Nucleus accumbens (tissue), 56 donors: Measurements from ENCODE around the gene STK32C.

Experiments
- DNase-seq, 56 donors: peaks; one replicate each; lab custom pipeline; 2025; lab: John Stamatoyannopoulos, UW

STK32C gene

DNA sequence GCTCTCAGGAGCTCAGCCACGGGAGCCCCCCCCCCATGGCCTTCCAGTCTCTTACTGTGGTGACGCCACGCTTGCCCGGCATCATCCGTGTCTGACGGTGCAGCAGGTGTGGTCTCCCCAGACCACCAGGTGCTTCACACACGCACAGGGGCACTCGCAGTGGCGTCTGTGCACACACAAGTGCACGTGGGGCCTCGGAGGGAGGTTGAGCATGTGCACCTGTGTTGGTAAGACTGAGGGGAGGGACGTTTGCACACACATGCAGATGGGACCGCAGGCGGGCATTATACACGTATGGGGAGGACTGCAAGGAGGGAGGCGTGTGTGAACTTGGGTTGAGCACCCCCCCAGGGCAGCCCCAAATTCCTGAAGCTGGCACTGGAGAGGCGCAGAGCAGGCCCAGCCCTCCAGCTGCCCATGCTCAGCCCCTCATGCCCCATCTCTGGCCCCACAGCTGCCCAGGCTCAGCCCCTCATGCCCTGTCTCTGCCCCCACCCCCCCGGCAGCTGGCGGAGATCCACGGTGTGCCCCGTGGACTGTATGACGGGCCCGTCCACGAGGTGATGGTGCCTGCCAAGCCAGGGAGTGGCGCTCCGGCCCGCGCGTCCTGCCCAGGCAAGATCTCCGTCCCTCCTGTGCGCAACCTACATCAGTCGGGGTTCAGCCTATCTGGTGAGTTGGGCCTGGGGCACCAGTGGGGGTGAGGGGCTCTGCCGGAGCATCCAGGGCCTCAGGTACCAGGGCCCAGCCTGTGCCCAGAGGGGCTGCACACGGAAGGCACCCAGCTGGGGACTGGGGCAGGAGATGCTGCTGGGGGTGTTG, 104.3 kb downstream of the STK32C start:
- no peak for DNase-seq

DNA sequence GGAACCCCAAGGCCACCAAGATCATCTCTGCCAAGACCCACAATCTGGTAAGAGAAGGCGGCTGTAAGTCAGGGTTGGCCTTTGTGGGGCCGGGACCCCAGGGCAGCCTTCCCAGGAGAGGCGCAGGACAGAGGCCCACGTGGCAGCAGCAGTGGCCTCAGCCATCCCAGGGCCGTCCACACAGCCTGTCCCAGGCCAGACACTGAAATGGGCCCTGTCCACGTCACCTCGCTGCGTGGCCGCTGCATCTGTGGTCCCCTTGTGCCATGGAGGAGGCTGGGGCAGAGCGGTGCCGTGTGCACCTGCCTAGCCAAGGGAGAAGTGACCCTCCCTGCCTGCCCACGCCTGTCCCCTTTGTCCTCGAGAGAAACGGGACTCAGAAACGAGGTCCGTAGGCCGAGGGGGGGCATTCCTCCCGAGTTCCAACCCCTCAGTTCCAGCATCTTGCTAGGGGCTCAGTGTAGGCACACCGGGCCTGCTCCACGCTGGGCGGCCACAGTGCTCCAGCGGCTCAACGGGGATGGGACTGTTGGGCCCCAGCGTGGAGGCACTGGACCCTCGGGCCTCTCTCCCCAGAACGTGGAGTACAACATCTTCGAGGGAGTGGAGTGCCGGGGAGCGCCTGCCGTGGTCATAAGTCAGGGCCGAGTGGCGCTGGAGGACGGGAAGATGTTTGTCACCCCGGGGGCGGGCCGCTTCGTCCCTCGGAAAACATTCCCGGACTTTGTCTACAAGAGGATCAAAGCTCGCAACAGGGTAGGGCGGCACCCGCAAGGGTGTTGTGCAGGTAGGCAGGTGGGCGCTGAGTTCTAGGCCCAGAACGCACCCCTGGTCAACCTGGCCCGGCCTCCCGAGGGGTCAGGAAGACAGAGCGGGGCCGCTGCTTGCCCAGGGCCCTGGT, 105.4 kb downstream of the STK32C start:
- DNase-seq = no peak

GRCh38 chr10:132201111-132201969, 106.4 kb downstream of the STK32C start:
- DNase-seq = no peak

DNA sequence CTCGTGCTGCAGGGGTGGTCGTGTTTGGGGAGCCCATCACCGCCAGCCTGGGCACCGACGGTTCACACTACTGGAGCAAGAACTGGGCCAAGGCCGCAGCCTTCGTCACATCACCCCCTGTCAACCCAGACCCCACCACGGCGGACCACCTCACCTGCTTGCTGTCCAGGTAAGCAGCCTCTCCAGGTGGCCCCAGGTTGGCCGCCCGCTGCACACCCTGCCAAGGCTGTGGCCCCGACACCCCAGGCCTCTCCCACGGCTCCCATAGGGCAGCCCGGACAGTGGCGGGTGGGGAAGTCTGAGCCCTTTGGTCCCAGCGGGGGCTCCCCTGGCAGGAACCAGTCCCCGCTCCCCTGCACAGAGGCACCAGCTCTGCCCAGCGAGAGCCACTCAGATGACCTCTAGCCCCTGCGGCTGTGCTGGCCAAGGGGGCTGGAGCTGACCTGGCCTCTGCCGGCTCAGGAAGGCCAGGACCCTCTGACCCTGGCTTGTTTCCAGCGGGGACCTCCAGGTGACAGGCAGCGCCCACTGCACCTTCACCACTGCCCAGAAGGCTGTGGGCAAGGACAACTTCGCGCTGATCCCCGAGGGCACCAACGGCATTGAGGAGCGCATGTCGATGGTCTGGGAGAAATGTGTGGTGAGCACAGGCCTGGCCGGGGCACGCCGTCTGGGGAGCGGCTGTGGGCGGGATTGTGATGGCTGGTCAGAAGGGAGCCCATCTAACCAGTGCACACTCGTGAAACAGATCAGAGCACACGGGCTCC, 107.2 kb downstream of the STK32C start:
- DNase-seq = no peak

- no peak for DNase-seq
These were observed 107.9 kb downstream of the STK32C start for GRCh38 chr10:132199854-132200311.

DNA sequence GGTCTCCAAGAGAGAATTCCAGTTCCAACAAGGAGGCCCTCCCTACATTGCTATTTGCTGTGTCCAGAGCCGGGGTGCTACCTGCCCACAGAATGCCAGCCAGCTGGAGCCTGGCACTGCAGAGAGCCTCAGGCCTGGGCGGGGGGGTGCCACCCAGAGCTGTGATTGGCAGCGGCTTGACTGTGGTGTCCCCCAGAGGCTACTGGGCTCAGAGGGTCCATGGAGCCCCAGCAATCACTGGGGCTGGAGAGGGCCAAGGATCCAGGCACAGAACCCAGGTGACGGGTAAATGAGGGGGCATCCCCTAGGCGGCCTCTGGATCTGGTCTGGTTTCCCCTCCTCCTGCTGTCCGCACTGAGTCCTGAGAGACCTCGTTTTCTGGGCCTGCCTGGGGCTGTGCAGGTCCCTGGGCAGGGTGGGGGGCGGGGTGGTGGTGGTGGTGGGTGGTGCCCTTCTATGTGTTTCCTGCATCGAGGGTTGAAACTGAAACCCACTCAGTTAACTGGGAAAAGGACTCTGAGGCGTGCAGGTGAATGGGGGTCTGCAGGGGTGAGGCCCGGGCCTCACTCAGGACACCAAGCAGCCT, 108.4 kb downstream of the STK32C start:
- DNase-seq = no peak

GRCh38 chr10:132198381-132199181, 109.2 kb downstream of the STK32C start:
- no peak for DNase-seq

GRCh38 chr10:132198068-132198370, 109.7 kb downstream of the STK32C start:
- no peak for DNase-seq

DNA sequence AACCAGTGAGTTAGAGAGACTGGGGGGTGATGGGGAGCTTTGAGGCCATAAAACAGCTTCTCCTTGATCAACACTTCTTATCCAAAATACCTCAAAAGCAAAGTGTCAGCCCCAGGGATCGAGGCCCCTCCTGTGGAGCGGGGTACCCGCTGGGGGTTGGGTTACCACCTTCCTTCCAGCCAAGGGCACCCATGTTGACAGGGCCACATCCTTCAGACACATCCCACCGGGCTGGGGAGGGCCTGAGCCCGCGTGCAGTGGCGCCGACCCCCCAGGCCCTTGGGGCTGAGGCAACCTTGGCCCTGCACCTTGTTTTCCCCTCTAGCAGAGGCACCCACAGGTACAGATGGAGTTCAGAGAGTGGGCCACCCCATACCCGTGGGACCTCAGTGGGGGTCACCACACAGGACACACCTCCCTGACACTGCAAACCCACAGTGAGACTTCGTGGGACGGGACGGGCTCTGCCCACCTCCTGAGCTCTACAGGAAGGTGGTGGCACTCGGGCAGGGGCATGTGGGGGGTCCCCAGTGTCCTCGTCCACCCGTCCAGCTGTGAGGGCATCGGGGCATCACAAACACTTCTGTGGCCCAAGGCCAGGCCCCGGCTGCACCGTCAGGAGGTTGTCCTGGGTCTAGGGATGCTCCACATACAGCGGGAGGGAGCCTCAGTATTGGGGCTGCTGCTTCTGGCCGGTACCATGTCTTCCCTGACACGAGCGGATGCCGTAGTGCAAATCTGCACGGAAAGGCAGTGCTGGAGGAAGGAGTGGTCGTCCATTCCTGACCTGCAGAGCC, 110.3 kb downstream of the STK32C start:
- no peak for DNase-seq

DNA sequence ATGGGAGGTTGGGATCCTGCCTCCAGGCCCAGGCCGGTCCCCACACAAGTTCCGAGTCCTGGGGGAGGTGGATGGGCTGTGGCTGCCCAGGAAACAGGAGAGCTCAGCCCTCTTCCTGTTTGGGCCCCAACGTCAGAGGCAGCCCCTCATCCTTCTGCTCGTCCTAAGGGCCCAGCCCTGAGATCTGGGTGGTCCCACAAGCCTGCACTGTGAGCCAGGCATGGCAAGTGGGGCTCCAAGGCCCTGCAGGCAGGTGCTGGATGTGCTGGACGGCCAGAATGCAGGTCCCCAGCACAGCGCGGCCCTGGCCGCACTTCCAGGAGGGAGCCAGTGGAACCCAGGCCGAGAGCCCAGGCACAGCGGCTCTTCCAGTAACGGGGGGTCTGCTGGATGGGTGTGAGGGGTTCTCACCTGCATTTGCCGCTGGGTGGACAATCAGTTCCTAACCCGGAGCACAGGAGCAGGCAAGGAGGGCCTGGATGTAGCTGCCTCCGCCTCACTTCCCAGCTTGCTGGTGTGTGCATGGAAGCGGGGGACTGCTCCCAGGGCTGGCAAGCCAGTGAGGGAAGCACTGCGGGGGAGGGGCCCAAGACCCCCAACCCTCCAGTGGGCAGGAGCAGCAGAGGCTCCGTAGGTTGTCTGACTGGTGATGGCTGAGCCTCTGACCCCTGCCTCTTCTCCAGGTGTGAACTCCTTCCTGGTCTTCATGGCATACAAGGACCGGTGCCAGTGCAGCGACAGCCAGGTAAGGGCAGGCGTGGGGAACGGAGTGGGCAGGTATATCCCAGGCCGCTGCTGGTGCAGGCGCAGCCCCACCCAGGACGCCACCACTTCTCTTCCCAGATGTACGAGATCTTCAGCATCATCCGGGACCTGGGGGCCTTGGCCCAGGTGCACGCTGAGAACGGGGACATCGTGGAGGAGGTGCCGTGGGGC, 111.3 kb downstream of the STK32C start:
- DNase-seq = no peak

DNA sequence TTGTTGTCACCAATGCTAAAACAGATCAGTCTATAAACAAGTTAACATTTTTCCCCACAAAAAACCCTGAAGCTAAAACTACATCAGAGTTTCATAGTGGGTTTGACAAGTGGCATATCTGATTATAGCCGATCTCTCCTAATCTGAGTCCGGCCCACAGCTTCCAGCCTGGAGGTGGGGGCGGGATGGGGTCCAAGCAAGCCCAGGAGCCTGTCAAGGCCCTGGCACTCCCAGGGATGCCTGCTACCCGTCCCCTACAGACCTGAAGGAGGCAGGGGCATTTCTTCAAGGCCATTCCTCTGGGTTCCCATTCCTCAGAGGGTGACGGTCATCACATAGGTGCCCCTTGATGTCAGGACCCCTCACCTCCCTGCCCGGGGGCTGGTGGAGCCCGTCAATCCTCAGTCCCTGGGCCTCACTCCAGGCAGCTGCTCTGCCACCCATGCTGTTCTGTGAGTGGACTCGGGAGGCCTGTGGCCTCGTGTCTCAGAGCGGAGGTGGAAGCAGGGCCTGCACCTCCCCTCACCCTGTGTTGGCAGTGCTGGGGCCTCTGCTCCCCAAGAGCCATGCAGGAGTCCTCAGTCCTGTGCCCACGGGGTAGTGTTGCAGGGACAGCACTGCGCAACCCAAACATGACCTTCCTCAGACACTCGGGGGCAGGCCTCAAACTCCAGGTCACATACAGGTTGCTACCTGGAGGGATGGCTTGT, 112.2 kb downstream of the STK32C start:
- no peak for DNase-seq

DNA sequence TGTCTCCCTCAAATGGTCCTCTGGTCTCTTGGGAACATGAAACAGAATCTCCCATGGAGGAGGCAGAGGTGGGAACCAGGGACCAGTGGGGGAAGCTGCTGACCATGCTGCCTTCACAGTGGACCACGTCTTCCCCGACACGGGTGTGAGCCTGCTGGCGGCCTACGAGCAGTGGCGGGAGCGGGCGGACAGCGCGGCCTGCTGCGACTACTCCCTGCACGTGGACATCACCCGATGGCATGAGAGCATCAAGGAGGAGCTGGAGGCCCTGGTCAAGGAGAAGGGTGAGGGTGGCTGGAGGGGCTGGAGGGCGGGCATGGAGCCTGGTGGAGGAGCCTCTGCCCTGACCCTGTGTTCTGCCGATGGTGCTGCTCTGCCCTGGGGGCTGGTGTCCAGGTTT, 113.0 kb downstream of the STK32C start:
- no peak for DNase-seq

- no peak for DNase-seq
These were observed 113.7 kb downstream of the STK32C start for GRCh38 chr10:132193907-132194552.

GRCh38 chr10:132192991-132193665, 114.6 kb downstream of the STK32C start:
- peak in 3 of 56 donors; percentile 22 to 41 (median 22) for DNase-seq
